Measurements from ENCODE around the gene SGCA. TPM values are rescaled to one million over a fixed set of nuclear protein-coding genes. Genes with fewer than 3 reads are reported as not detected.

SGCA gene
- total RNA-seq, 1 experiment from 2014 or later: 0.24 TPM

GRCh38 chr17:50163843-50164696, 1.7 kb upstream of the SGCA start:
- Histone ChIP-seq H2AFZ (ENCODE audit: low read length) (no peak overlapping the region), H3K9ac (ENCODE audit: extremely low read depth, insufficient read length, low read length) (no peak overlapping the region), H3K18ac (ENCODE audit: insufficient read length, low read depth, low read length) (no peak overlapping the region), H3K4me2 (ENCODE audit: insufficient read depth, insufficient read length, low read length) (no peak overlapping the region), H3K23me2 (ENCODE audit: insufficient read length, low read depth, low read length, poor library complexity, severe bottlenecking) (peaks cover 13% of the 10 kb centered on the region), H2BK5ac (ENCODE audit: insufficient read length, low read length) (no peak overlapping the region), H4K5ac (ENCODE audit: insufficient read length, low read depth, low read length) (no peak overlapping the region), H4K20me1 (ENCODE audit: control insufficient read depth, insufficient read depth, insufficient read length) (no peaks in the 10 kb centered on the region), H3K4me1 (ENCODE audit: insufficient read depth, low read length) (peaks cover 3% of the 10 kb centered on the region; the same call in 1 of the 2 replicates), H4K8ac (replicated peaks; ENCODE audit: insufficient read length, low read depth, low read length) (no peak overlapping the region), H3T11ph (ENCODE audit: low read length) (no peak overlapping the region), H2BK12ac (ENCODE audit: insufficient read length, low read depth, low read length) (no peak overlapping the region), H3K23ac (ENCODE audit: insufficient read length, low read depth, low read length) (no peak overlapping the region), H4K91ac (ENCODE audit: insufficient read length, low read depth, low read length) (no peak overlapping the region), H3K79me1 (ENCODE audit: insufficient read depth, low read depth, low read length, poor library complexity, severe bottlenecking) (no peaks in the 10 kb centered on the region), H2BK20ac (ENCODE audit: low read depth, low read length, poor library complexity, severe bottlenecking) (no peak overlapping the region), H3K56ac (ENCODE audit: insufficient read length, low read depth, low read length) (no peak overlapping the region), H3K9me3 (ENCODE audit: control insufficient read depth, low read depth, low read length) (no peaks in the 10 kb centered on the region), H2BK15ac (ENCODE audit: low read depth, low read length) (no peak overlapping the region), H3K27me3 (ENCODE audit: insufficient read depth, low read length) (no peaks in the 10 kb centered on the region; the same call in 1 of the 2 replicates), H3K14ac (ENCODE audit: insufficient read depth, low read length) (no peak overlapping the region), H3K79me2 (ENCODE audit: insufficient read depth, low read length) (no peaks in the 10 kb centered on the region), H3K27ac (ENCODE audit: insufficient read length, low read depth, low read length) (no peak overlapping the region), H3K4ac (ENCODE audit: low read depth, low read length) (no peak overlapping the region), H2BK120ac (ENCODE audit: low read depth, low read length, poor library complexity, severe bottlenecking) (no peak overlapping the region), H2AK5ac (ENCODE audit: insufficient read length, low read length) (no peak overlapping the region)
- no peak for DNase-seq
- Mint-ChIP-seq H3K4me3 (no peak overlapping the region), H3K27me3 (ENCODE audit: low read depth) (peaks cover 35% of the 10 kb centered on the region), H3K9me3 (no peaks in the 10 kb centered on the region; a peak in 1 of 5 replicates), H3K27ac (no peak overlapping the region), H3K36me3 (ENCODE audit: insufficient read depth in 1 of 3, low read depth in 3 of 3) (no peaks in the 10 kb centered on the region), H3K4me1 (peaks cover 16 to 50% of the 10 kb centered on the region in 2 experiments)
- no peak for TF ChIP-seq CTCF (conservative IDR thresholded peaks at IDR 0.05)
- no CpG with 5 or more reads among the region's 11 CpGs for WGBS (ENCODE audit: extremely low coverage, insufficient read length, low lambda C conversion rate)

All from H9 (cell line).